ENCODE data around the gene MYRFL. TPM values are rescaled to one million over a fixed set of nuclear protein-coding genes. Genes with fewer than 3 reads are reported as not detected.

Gene MYRFL
- total RNA-seq, 1 experiment from 2014 or later: 1.3 TPM

DNA sequence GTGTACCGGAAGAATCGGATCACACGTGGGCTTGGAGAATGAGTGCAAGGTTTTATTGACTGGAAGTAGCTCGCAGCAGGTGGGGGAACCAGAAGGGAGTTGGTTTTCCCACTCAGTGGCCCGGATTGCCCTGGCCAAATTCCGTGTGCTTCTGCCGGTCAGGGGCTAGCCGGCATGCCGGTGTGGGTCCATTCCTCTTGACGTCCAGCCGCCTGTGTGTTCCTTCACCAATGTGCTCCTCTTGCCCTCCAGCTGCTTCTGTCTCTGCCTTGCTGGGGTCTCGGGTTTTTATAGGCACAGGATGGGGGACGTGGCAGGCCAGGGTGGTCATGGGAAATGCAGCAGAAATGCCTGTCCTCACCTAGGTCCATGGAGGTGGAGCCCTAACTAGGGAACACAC lies 11.0 kb downstream of the MYRFL start:
- POLR2A ChIA-PET: no interaction called here
- Mint-ChIP-seq H3K27ac (no peak overlapping the region), H3K36me3 (no peaks in the 10 kb centered on the region), H3K4me1 (no peaks in the 10 kb centered on the region), H3K4me3 (no peak overlapping the region), H3K27me3 (ENCODE audit: low read depth) (no peaks in the 10 kb centered on the region), H3K9me3 (no peaks in the 10 kb centered on the region)
- DNase-seq (ENCODE audit: low spot score): no peak
- ATAC-seq: no peak
- TF ChIP-seq, protein P1, sequence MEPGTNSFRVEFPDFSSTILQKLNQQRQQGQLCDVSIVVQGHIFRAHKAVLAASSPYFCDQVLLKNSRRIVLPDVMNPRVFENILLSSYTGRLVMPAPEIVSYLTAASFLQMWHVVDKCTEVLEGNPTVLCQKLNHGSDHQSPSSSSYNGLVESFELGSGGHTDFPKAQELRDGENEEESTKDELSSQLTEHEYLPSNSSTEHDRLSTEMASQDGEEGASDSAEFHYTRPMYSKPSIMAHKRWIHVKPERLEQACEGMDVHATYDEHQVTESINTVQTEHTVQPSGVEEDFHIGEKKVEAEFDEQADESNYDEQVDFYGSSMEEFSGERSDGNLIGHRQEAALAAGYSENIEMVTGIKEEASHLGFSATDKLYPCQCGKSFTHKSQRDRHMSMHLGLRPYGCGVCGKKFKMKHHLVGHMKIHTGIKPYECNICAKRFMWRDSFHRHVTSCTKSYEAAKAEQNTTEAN (CRISPR knock-in tag; IDR thresholded peaks at IDR 0.05): no peak
- TF ChIP-seq USF1 (CRISPR knock-in tag; IDR thresholded peaks at IDR 0.05) (no peak), ZNF121 (CRISPR knock-in tag; IDR thresholded peaks at IDR 0.05) (no peak), NFYB (CRISPR knock-in tag; conservative IDR thresholded peaks at IDR 0.05; ENCODE audit: low read depth) (no peak), PRRX2 (CRISPR knock-in tag; IDR thresholded peaks at IDR 0.05) (no peak), ATF1 (CRISPR knock-in tag; IDR thresholded peaks at IDR 0.05) (no peak), TCF7 (CRISPR knock-in tag; IDR thresholded peaks at IDR 0.05; ENCODE audit: low read depth) (no peak), CREM (CRISPR knock-in tag; IDR thresholded peaks at IDR 0.05) (no peak), ATF3 (CRISPR knock-in tag; conservative IDR thresholded peaks at IDR 0.05) (no peak), ZNF138 (CRISPR knock-in tag; conservative IDR thresholded peaks at IDR 0.05) (no peak), IRF2 (CRISPR knock-in tag; IDR thresholded peaks at IDR 0.05; ENCODE audit: borderline replicate concordance, low read depth) (no peak)
- TF ChIP-seq, protein P2, sequence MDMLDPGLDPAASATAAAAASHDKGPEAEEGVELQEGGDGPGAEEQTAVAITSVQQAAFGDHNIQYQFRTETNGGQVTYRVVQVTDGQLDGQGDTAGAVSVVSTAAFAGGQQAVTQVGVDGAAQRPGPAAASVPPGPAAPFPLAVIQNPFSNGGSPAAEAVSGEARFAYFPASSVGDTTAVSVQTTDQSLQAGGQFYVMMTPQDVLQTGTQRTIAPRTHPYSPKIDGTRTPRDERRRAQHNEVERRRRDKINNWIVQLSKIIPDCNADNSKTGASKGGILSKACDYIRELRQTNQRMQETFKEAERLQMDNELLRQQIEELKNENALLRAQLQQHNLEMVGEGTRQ (CRISPR knock-in tag; IDR thresholded peaks at IDR 0.05): no peak
- TF ChIP-seq, protein P3, sequence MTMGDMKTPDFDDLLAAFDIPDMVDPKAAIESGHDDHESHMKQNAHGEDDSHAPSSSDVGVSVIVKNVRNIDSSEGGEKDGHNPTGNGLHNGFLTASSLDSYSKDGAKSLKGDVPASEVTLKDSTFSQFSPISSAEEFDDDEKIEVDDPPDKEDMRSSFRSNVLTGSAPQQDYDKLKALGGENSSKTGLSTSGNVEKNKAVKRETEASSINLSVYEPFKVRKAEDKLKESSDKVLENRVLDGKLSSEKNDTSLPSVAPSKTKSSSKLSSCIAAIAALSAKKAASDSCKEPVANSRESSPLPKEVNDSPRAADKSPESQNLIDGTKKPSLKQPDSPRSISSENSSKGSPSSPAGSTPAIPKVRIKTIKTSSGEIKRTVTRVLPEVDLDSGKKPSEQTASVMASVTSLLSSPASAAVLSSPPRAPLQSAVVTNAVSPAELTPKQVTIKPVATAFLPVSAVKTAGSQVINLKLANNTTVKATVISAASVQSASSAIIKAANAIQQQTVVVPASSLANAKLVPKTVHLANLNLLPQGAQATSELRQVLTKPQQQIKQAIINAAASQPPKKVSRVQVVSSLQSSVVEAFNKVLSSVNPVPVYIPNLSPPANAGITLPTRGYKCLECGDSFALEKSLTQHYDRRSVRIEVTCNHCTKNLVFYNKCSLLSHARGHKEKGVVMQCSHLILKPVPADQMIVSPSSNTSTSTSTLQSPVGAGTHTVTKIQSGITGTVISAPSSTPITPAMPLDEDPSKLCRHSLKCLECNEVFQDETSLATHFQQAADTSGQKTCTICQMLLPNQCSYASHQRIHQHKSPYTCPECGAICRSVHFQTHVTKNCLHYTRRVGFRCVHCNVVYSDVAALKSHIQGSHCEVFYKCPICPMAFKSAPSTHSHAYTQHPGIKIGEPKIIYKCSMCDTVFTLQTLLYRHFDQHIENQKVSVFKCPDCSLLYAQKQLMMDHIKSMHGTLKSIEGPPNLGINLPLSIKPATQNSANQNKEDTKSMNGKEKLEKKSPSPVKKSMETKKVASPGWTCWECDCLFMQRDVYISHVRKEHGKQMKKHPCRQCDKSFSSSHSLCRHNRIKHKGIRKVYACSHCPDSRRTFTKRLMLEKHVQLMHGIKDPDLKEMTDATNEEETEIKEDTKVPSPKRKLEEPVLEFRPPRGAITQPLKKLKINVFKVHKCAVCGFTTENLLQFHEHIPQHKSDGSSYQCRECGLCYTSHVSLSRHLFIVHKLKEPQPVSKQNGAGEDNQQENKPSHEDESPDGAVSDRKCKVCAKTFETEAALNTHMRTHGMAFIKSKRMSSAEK (CRISPR knock-in tag; IDR thresholded peaks at IDR 0.05; ENCODE audit: borderline replicate concordance): no peak
- CTCF ChIA-PET: interaction anchor here (1.1 kb wide), 1 partner anchor 57 kb away, joined by 4 read pairs; no protein-coding TSS in a partner anchor

GRCh38 chr12:69837191-69837590 lies 12.2 kb downstream of the MYRFL start:
- POLR2A ChIA-PET: no interaction called here
- TF ChIP-seq GABPB1 (CRISPR knock-in tag; IDR thresholded peaks at IDR 0.05): no peak
- no peak for TF ChIP-seq FOXJ3 (CRISPR knock-in tag; IDR thresholded peaks at IDR 0.05; ENCODE audit: borderline replicate concordance)
- TF ChIP-seq, protein P4, sequence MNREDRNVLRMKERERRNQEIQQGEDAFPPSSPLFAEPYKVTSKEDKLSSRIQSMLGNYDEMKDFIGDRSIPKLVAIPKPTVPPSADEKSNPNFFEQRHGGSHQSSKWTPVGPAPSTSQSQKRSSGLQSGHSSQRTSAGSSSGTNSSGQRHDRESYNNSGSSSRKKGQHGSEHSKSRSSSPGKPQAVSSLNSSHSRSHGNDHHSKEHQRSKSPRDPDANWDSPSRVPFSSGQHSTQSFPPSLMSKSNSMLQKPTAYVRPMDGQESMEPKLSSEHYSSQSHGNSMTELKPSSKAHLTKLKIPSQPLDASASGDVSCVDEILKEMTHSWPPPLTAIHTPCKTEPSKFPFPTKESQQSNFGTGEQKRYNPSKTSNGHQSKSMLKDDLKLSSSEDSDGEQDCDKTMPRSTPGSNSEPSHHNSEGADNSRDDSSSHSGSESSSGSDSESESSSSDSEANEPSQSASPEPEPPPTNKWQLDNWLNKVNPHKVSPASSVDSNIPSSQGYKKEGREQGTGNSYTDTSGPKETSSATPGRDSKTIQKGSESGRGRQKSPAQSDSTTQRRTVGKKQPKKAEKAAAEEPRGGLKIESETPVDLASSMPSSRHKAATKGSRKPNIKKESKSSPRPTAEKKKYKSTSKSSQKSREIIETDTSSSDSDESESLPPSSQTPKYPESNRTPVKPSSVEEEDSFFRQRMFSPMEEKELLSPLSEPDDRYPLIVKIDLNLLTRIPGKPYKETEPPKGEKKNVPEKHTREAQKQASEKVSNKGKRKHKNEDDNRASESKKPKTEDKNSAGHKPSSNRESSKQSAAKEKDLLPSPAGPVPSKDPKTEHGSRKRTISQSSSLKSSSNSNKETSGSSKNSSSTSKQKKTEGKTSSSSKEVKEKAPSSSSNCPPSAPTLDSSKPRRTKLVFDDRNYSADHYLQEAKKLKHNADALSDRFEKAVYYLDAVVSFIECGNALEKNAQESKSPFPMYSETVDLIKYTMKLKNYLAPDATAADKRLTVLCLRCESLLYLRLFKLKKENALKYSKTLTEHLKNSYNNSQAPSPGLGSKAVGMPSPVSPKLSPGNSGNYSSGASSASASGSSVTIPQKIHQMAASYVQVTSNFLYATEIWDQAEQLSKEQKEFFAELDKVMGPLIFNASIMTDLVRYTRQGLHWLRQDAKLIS (CRISPR knock-in tag; IDR thresholded peaks at IDR 0.05; ENCODE audit: borderline replicate concordance): no peak
- TF ChIP-seq USF1 (CRISPR knock-in tag; IDR thresholded peaks at IDR 0.05): no peak
- no peak for TF ChIP-seq ZNF512 (CRISPR knock-in tag; IDR thresholded peaks at IDR 0.05; ENCODE audit: borderline replicate concordance)
- TF ChIP-seq MYBL2 (CRISPR knock-in tag; IDR thresholded peaks at IDR 0.05): no peak
- no peak for TF ChIP-seq ZNF423 (CRISPR knock-in tag; IDR thresholded peaks at IDR 0.05)
- TF ChIP-seq, protein P5, sequence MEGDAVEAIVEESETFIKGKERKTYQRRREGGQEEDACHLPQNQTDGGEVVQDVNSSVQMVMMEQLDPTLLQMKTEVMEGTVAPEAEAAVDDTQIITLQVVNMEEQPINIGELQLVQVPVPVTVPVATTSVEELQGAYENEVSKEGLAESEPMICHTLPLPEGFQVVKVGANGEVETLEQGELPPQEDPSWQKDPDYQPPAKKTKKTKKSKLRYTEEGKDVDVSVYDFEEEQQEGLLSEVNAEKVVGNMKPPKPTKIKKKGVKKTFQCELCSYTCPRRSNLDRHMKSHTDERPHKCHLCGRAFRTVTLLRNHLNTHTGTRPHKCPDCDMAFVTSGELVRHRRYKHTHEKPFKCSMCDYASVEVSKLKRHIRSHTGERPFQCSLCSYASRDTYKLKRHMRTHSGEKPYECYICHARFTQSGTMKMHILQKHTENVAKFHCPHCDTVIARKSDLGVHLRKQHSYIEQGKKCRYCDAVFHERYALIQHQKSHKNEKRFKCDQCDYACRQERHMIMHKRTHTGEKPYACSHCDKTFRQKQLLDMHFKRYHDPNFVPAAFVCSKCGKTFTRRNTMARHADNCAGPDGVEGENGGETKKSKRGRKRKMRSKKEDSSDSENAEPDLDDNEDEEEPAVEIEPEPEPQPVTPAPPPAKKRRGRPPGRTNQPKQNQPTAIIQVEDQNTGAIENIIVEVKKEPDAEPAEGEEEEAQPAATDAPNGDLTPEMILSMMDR (IDR thresholded peaks at IDR 0.05): no peak

More at GRCh38 chr12:69837191-69837590, 12.2 kb downstream of the MYRFL start:
- Mint-ChIP-seq H3K9me3 (no peaks in the 10 kb centered on the region), H3K27me3 (ENCODE audit: low read depth) (no peaks in the 10 kb centered on the region), H3K4me1 (no peaks in the 10 kb centered on the region), H3K4me3 (no peak overlapping the region), H3K27ac (no peak overlapping the region), H3K36me3 (no peaks in the 10 kb centered on the region)
- DNase-seq (ENCODE audit: low spot score) (no peak), ATAC-seq (peak; percentile 60)
- CTCF ChIA-PET: interaction anchor here (1.1 kb wide), 1 partner anchor 58 kb away, joined by 4 read pairs; no protein-coding TSS in a partner anchor

All from WTC11 (cell line).